Stimulated activated CD4-positive, alpha-beta T cell treated with anti-CD3 and anti-CD28 coated beads, Interleukin-4, amount 100 ng/mL, for 24 hours (primary cell): ENCODE results near the gene VEPH1.

Experiments
- DNase-seq: peaks from one replicate; pipeline ENCODE4 v3.0.0-alpha.2; 2020

The VEPH1 gene

GRCh38 chr3:157502916-157503595 lies at the start of gene VEPH1:
Gene VEPH1, minus strand, starts transcription at chr3:157503416. Its CDS starts 8,067 bp downstream, at chr3:157495349.
- no peak for DNase-seq

GRCh38 chr3:157551961-157552360 lies 48.7 kb upstream of the VEPH1 start:
- DNase-seq = no peak

GRCh38 chr3:157549498-157549897 lies 46.3 kb upstream of the VEPH1 start:
- DNase-seq = no peak

GRCh38 chr3:157544501-157545130 lies 41.4 kb upstream of the VEPH1 start:
- DNase-seq = no peak

- no peak for DNase-seq
These were observed 40.4 kb upstream of the VEPH1 start for GRCh38 chr3:157543501-157544035.

- DNase-seq = no peak
These were observed 39.7 kb upstream of the VEPH1 start for GRCh38 chr3:157542711-157543500.

GRCh38 chr3:157541506-157542236 lies 38.5 kb upstream of the VEPH1 start:
- DNase-seq = no peak

GRCh38 chr3:157540656-157541055 lies 37.4 kb upstream of the VEPH1 start:
- no peak for DNase-seq

- DNase-seq = no peak
These were observed 32.5 kb upstream of the VEPH1 start for GRCh38 chr3:157535667-157536066.

GRCh38 chr3:157534725-157535161 lies 31.5 kb upstream of the VEPH1 start:
- no peak for DNase-seq

- no peak for DNase-seq
These were observed 30.3 kb upstream of the VEPH1 start for GRCh38 chr3:157533298-157534070.

GRCh38 chr3:157532529-157533297 lies 29.5 kb upstream of the VEPH1 start:
- no peak for DNase-seq

- no peak for DNase-seq
These were observed 28.6 kb upstream of the VEPH1 start for GRCh38 chr3:157531771-157532170.

- no peak for DNase-seq
These were observed 28.1 kb upstream of the VEPH1 start for GRCh38 chr3:157531301-157531660.

GRCh38 chr3:157530637-157531300 lies 27.6 kb upstream of the VEPH1 start:
- DNase-seq = no peak

- no peak for DNase-seq
These were observed 26.5 kb upstream of the VEPH1 start for GRCh38 chr3:157529751-157530150.

- no peak for DNase-seq
These were observed 25.9 kb upstream of the VEPH1 start for GRCh38 chr3:157529085-157529484.

GRCh38 chr3:157527131-157527881 lies 24.1 kb upstream of the VEPH1 start:
- DNase-seq = no peak

- no peak for DNase-seq
These were observed 22.8 kb upstream of the VEPH1 start for GRCh38 chr3:157526036-157526435.

GRCh38 chr3:157523814-157524213 lies 20.6 kb upstream of the VEPH1 start:
- DNase-seq = no peak
